ENCODE data around the gene FOXL3. TPM values are rescaled to one million over a fixed set of nuclear protein-coding genes. Genes with fewer than 3 reads are reported as not detected.
"Not testable (repeated sequence)": the region's sequence is repeated elsewhere in the genome, so short reads cannot be mapped to it uniquely, and the experiment has no call there.

The FOXL3 gene
- total RNA-seq, 1 donor from 2014 or later: not detected

GRCh38 chr7:332020-332517, 42.1 kb downstream of the FOXL3 start:
- TF ChIP-seq CTCF (conservative IDR thresholded peaks at IDR 0.05): no peak
- DNase-seq (ENCODE audit: low read depth, low spot score): no peak
- H3K27ac Mint-ChIP-seq (ENCODE audit: unreplicated experiment): no peak overlapping the region
- peaks cover 9% of the 10 kb centered on the region for H3K9me3 Mint-ChIP-seq
- peaks cover 35% of the 10 kb centered on the region for H3K4me1 Mint-ChIP-seq
- no peaks in the 10 kb centered on the region for H3K36me3 Mint-ChIP-seq (ENCODE audit: low read depth)
- H3K27me3 Mint-ChIP-seq (ENCODE audit: low read depth): peaks cover 8% of the 10 kb centered on the region
- H3K4me3 Mint-ChIP-seq: no peak overlapping the region

- peak; percentile 83 for DNase-seq (ENCODE audit: low read depth, low spot score)
These were observed 42.8 kb downstream of the FOXL3 start for GRCh38 chr7:332646-333392.

GRCh38 chr7:333393-333764, 43.4 kb downstream of the FOXL3 start:
- TF ChIP-seq CTCF (conservative IDR thresholded peaks at IDR 0.05): no peak
- H3K4me3 Mint-ChIP-seq: no peak overlapping the region
- H3K9me3 Mint-ChIP-seq: peaks cover 9% of the 10 kb centered on the region
- peaks cover 8% of the 10 kb centered on the region for H3K27me3 Mint-ChIP-seq (ENCODE audit: low read depth)
- H3K27ac Mint-ChIP-seq (ENCODE audit: unreplicated experiment): no peak overlapping the region
- H3K4me1 Mint-ChIP-seq: peaks cover 35% of the 10 kb centered on the region
- DNase-seq (ENCODE audit: low read depth, low spot score): no peak
- no peaks in the 10 kb centered on the region for H3K36me3 Mint-ChIP-seq (ENCODE audit: low read depth)

More at GRCh38 chr7:332646-333392, 42.8 kb downstream of the FOXL3 start:
- Mint-ChIP-seq H3K4me3 (no peak overlapping the region), H3K36me3 (ENCODE audit: low read depth) (no peaks in the 10 kb centered on the region), H3K27ac (ENCODE audit: unreplicated experiment) (no peak overlapping the region), H3K9me3 (peaks cover 9% of the 10 kb centered on the region), H3K4me1 (peaks cover 35% of the 10 kb centered on the region), H3K27me3 (ENCODE audit: low read depth) (peaks cover 8% of the 10 kb centered on the region)
- peak; percentile 97 for TF ChIP-seq CTCF (conservative IDR thresholded peaks at IDR 0.05)

- H3K4me3 Mint-ChIP-seq: peak overlapping the region; percentile 11
- TF ChIP-seq CTCF (conservative IDR thresholded peaks at IDR 0.05): no peak
These were observed 44.8 kb downstream of the FOXL3 start for GRCh38 chr7:334618-335357.

GRCh38 chr7:335358-336148, 45.6 kb downstream of the FOXL3 start:
- Mint-ChIP-seq H3K4me1 (peaks cover 27% of the 10 kb centered on the region), H3K36me3 (ENCODE audit: low read depth) (no peaks in the 10 kb centered on the region), H3K9me3 (peaks cover 9% of the 10 kb centered on the region), H3K27me3 (ENCODE audit: low read depth) (peaks cover 5% of the 10 kb centered on the region), H3K27ac (ENCODE audit: unreplicated experiment) (no peak overlapping the region), H3K4me3 (no peak overlapping the region)
- DNase-seq (ENCODE audit: low read depth, low spot score): no peak
- no peak for TF ChIP-seq CTCF (conservative IDR thresholded peaks at IDR 0.05)

More at GRCh38 chr7:334618-335357, 44.8 kb downstream of the FOXL3 start:
- H3K9me3 Mint-ChIP-seq: peaks cover 9% of the 10 kb centered on the region
- H3K27ac Mint-ChIP-seq (ENCODE audit: unreplicated experiment): no peak overlapping the region
- no peaks in the 10 kb centered on the region for H3K36me3 Mint-ChIP-seq (ENCODE audit: low read depth)
- DNase-seq (ENCODE audit: low read depth, low spot score): no peak
- H3K27me3 Mint-ChIP-seq (ENCODE audit: low read depth): peaks cover 8% of the 10 kb centered on the region
- H3K4me1 Mint-ChIP-seq: peaks cover 34% of the 10 kb centered on the region

- not testable (repeated sequence) for H3K9me3 Mint-ChIP-seq; H3K27ac Mint-ChIP-seq (ENCODE audit: unreplicated experiment); H3K27me3 Mint-ChIP-seq (ENCODE audit: low read depth); H3K36me3 Mint-ChIP-seq (ENCODE audit: low read depth); H3K4me3 Mint-ChIP-seq; DNase-seq (ENCODE audit: low read depth, low spot score)
- H3K4me1 Mint-ChIP-seq: peaks cover 21% of the 10 kb centered on the region
These were observed 46.2 kb downstream of the FOXL3 start for GRCh38 chr7:336149-336533.

Measured in neural crest cell (in vitro differentiated cells).